A549 (cell line): ENCODE results near the gene SIGLEC9.

ENCODE experiments used
- CEBPB ChIP-seq, 2 experiments: fragments of >200 bp in 1 of 2; sonication (Bioruptor Twin) in 1 of 2; formaldehyde crosslinking in 1 of 2; IDR thresholded peaks; 2 replicates each; pipeline ENCODE4 v1.6.1; 2012 to 2016
- CTCF ChIP-seq: fragments of >200 bp; sonication (Bioruptor Twin); formaldehyde crosslinking; IDR thresholded peaks from 3 replicates; pipeline ENCODE4 v1.5.1; 2016
- EP300 ChIP-seq, 2 experiments: fragments of >200 bp; sonication (Bioruptor Twin); formaldehyde crosslinking; IDR thresholded peaks; 2 replicates in 1 of 2; 3 replicates in 1 of 2; pipeline ENCODE4 v1.6.1; 2016 to 2017
- FOXS1 ChIP-seq: fragments of 250-450 bp; sonication (Bioruptor Pico); IDR thresholded peaks from 2 replicates; pipeline ENCODE4 v1.5.0; 2020; ENCODE audit warnings: mild to moderate bottlenecking, moderate library complexity
- JUN ChIP-seq, 2 experiments: fragments of >200 bp; sonication (Bioruptor Twin); formaldehyde crosslinking; IDR thresholded peaks; 2 replicates in 1 of 2; 3 replicates in 1 of 2; pipeline ENCODE4 v1.6.1; 2016 to 2017
- JUNB ChIP-seq: fragments of >200 bp; sonication (Bioruptor Twin); formaldehyde crosslinking; IDR thresholded peaks from 2 replicates; pipeline ENCODE4 v1.6.1; 2016
- POLR2A ChIP-seq: IDR thresholded peaks from 2 replicates; pipeline ENCODE4 v1.6.1; 2012; ENCODE audit warnings: mild to moderate bottlenecking, low read length
- RAD21 ChIP-seq, 2 experiments: fragments of >200 bp in 1 of 2; sonication (Bioruptor Twin) in 1 of 2; formaldehyde crosslinking in 1 of 2; IDR thresholded peaks in 1 of 2; conservative IDR thresholded peaks in 1 of 2; 2 replicates in 1 of 2; 3 replicates in 1 of 2; pipeline ENCODE4 v1.6.1; 2012 to 2018; ENCODE audit warnings: inconsistent platforms in 1 of 2
- RCOR1 ChIP-seq: fragments of 150-350 bp; IDR thresholded peaks from 2 replicates; pipeline ENCODE4 v1.6.1; 2014; ENCODE audit warnings: antibody characterized with exemption, low read length, low read depth
- RFX5 ChIP-seq: fragments of 450-650 bp; IDR thresholded peaks from 2 replicates; pipeline ENCODE4 v1.7.1; 2014; ENCODE audit warnings: antibody characterized with exemption, mild to moderate bottlenecking, moderate library complexity
- TF ChIP-seq, protein P1 (sequence below): fragments of 200-600 bp; sonication (generic); IDR thresholded peaks from 2 replicates; pipeline ENCODE4 v1.6.1; 2016; ENCODE audit warnings: antibody characterized with exemption, mild to moderate bottlenecking, moderate library complexity

DNA sequence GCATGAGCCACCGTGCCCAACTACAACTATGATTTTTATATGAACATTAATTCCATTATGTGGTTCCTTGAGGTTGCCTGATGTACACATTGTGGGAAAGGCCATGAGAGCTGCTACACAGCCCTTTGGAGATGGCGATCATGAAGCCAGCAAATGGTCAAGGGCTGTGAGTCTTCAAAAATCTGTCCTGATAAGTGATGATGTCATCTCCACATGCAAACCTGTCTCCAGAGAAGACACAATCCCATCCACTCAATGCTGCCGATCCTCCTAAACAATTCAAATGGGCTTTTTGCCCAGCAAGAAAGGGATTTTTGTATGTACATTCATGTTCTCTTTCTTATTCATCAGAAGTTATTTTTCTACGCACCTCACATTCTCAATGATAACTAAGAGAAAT lies 35.0 kb downstream of the SIGLEC9 start:
- no peak for TF ChIP-seq RCOR1
- no peak for TF ChIP-seq EP300 (IDR thresholded peaks at IDR 0.05)
- no peak for TF ChIP-seq POLR2A
- TF ChIP-seq RFX5: no peak
- TF ChIP-seq, protein P1, sequence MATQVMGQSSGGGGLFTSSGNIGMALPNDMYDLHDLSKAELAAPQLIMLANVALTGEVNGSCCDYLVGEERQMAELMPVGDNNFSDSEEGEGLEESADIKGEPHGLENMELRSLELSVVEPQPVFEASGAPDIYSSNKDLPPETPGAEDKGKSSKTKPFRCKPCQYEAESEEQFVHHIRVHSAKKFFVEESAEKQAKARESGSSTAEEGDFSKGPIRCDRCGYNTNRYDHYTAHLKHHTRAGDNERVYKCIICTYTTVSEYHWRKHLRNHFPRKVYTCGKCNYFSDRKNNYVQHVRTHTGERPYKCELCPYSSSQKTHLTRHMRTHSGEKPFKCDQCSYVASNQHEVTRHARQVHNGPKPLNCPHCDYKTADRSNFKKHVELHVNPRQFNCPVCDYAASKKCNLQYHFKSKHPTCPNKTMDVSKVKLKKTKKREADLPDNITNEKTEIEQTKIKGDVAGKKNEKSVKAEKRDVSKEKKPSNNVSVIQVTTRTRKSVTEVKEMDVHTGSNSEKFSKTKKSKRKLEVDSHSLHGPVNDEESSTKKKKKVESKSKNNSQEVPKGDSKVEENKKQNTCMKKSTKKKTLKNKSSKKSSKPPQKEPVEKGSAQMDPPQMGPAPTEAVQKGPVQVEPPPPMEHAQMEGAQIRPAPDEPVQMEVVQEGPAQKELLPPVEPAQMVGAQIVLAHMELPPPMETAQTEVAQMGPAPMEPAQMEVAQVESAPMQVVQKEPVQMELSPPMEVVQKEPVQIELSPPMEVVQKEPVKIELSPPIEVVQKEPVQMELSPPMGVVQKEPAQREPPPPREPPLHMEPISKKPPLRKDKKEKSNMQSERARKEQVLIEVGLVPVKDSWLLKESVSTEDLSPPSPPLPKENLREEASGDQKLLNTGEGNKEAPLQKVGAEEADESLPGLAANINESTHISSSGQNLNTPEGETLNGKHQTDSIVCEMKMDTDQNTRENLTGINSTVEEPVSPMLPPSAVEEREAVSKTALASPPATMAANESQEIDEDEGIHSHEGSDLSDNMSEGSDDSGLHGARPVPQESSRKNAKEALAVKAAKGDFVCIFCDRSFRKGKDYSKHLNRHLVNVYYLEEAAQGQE: no peak
- TF ChIP-seq JUN (IDR thresholded peaks at IDR 0.05): no peak
- TF ChIP-seq CTCF: no peak
- no peak for TF ChIP-seq CEBPB (IDR thresholded peaks at IDR 0.05)
- TF ChIP-seq JUNB: no peak
- TF ChIP-seq FOXS1 (CRISPR knock-in tag): no peak
- no peak for TF ChIP-seq RAD21 (conservative IDR thresholded peaks at IDR 0.05 in 1 of 2, IDR thresholded peaks at IDR 0.05 in 1 of 2)
